Esophagus muscularis mucosa (tissue), 4 donors: ENCODE measurements around the gene LYPD6B. TPM values are rescaled to one million over a fixed set of nuclear protein-coding genes. Genes with fewer than 3 reads are reported as not detected.

ENCODE experiments used
- DNase-seq: peaks from one replicate; pipeline ENCODE4 v3.0.0-alpha.2; 2017; ENCODE audit errors: extremely low spot score
- H3K27ac ChIP-seq, 4 donors: fragments of 200-600 bp; sonication (generic); replicated peaks in 1 of 4; 1 replicate in 3 of 4; 2 replicates in 1 of 4; pipeline ENCODE4 v1.5.1; 2016 to 2019; ENCODE audit warnings: mild to moderate bottlenecking in 1 of 4
- H3K27me3 ChIP-seq, 4 donors: fragments of 200-600 bp; sonication (generic); one replicate each; pipeline versions ENCODE4 v1.5.1 to v1.6.0; 2016 to 2019
- H3K36me3 ChIP-seq, 4 donors: fragments of 200-600 bp; sonication (generic); one replicate each; pipeline ENCODE4 v1.5.1; 2016 to 2019
- H3K4me1 ChIP-seq, 4 donors: fragments of 200-600 bp; sonication (generic); one replicate each; pipeline ENCODE4 v1.5.1; 2016 to 2019
- H3K4me3 ChIP-seq, 4 donors: fragments of 200-600 bp; sonication (generic); 1 replicate in 2 of 4; 2 replicates in 2 of 4; pipeline ENCODE4 v1.5.1; 2016 to 2019; ENCODE audit warnings: mild to moderate bottlenecking in 4 of 4, moderate library complexity in 1 of 4
- H3K9me3 ChIP-seq, 4 donors: fragments of 200-600 bp; sonication (generic); 1 replicate in 3 of 4; 2 replicates in 1 of 4; pipeline ENCODE4 v1.5.1; 2016 to 2019
- CTCF ChIP-seq, 3 experiments: fragments of 200-600 bp in 2 of 3; fragments of 450-650 bp in 1 of 3; sonication (generic) in 2 of 3; IDR thresholded peaks; one replicate each; pipeline ENCODE4 v1.5.1; 2017 to 2019; ENCODE audit warnings: antibody characterized with exemption in 3 of 3, mild to moderate bottlenecking in 2 of 3, moderate library complexity in 1 of 3
- EP300 ChIP-seq: sonication (generic); formaldehyde crosslinking; IDR thresholded peaks from one replicate; pipeline ENCODE4 v1.6.1; 2017; ENCODE audit warnings: antibody characterized with exemption
- POLR2A ChIP-seq: fragments of 450-650 bp; IDR thresholded peaks from one replicate; pipeline ENCODE4 v1.6.1; 2017; ENCODE audit warnings: antibody characterized with exemption, moderate library complexity, mild to moderate bottlenecking, low read depth
- POLR2AphosphoS5 ChIP-seq, 2 donors: sonication (generic); formaldehyde crosslinking; IDR thresholded peaks; one replicate each; pipeline ENCODE4 v1.6.1; 2017; ENCODE audit warnings: antibody characterized with exemption in 2 of 2
- WGBS: methylation state at CpG from one replicate; pipeline ENCODE4 v1.1.5; 2018; 5-methylcytosine and 5-hydroxymethylcytosine counted together
- intact Hi-C: fragments of 100-400 bp; cut with DNase I; formaldehyde crosslinking; loops from one replicate; pipeline ENCODE4 v1.15.1; 2023
- total RNA-seq, 4 donors: library from RNA; depleted of rRNA; stranded (reverse); fragments of >200 nt; gene quantifications; one replicate each; pipeline versions ENCODE4 v1.1.0 to v1.2.1, GENCODE V29; 2016

The LYPD6B gene
- total RNA-seq, 4 donors from 2014 or later = not detected

DNA sequence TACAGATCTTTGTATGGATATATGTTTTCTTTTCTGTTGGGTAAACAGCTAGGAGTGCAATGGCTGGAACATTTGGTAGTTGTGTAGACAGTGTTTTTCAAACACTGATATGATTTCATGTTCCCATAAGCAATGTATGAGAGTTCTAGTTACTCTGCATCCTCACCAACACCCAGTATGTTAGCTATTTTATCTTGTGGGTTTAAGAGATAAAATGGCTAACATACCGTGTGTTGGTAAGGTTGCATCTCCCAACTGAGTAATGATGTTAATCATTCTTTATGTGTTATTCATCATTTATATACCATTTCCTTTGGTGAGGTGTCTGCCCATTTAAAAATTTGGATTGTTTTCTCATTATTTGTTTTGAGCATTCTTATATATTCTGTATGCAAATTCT, 65.7 kb downstream of the LYPD6B start:
- intact Hi-C loops = no loop called here
- DNase-seq = no peak
- no peaks in the 10 kb centered on the region for H3K4me1 ChIP-seq
- no peaks in the 10 kb centered on the region for H3K27me3 ChIP-seq
- TF ChIP-seq POLR2A (no peak), EP300 (no peak), POLR2AphosphoS5 (IDR thresholded peaks at IDR 0.05) (no peak), CTCF (IDR thresholded peaks at IDR 0.05) (no peak)
- 95% methylated on average over 1 of the region's 1 CpG for WGBS
- no peak overlapping the region for H3K4me3 ChIP-seq
- H3K27ac ChIP-seq = no peak overlapping the region
- H3K9me3 ChIP-seq = no peaks in the 10 kb centered on the region
- no peaks in the 10 kb centered on the region for H3K36me3 ChIP-seq

- no peak for TF ChIP-seq POLR2AphosphoS5 (IDR thresholded peaks at IDR 0.05)
- no peak for TF ChIP-seq EP300
- no peak for TF ChIP-seq POLR2A
- TF ChIP-seq CTCF (IDR thresholded peaks at IDR 0.05) = no peak
- Histone ChIP-seq H3K4me3 (no peak overlapping the region), H3K4me1 (no peaks in the 10 kb centered on the region), H3K27ac (no peak overlapping the region), H3K36me3 (no peaks in the 10 kb centered on the region), H3K9me3 (no peaks in the 10 kb centered on the region), H3K27me3 (no peaks in the 10 kb centered on the region)
- DNase-seq = no peak
- intact Hi-C loops = no loop called here
- WGBS = 74% methylated on average over 1 of the region's 1 CpG
Measured at GRCh38 chr2:149112068-149112467, 73.6 kb downstream of the LYPD6B start.

GRCh38 chr2:149112713-149113112, 74.2 kb downstream of the LYPD6B start:
- H3K27ac ChIP-seq = no peak overlapping the region
- H3K27me3 ChIP-seq = no peaks in the 10 kb centered on the region
- 76% methylated on average over 2 of the region's 2 CpGs for WGBS
- H3K9me3 ChIP-seq = no peaks in the 10 kb centered on the region
- H3K4me1 ChIP-seq = no peaks in the 10 kb centered on the region
- intact Hi-C loops = no loop called here
- no peak overlapping the region for H3K4me3 ChIP-seq
- TF ChIP-seq POLR2AphosphoS5 (IDR thresholded peaks at IDR 0.05) = no peak
- no peak for TF ChIP-seq EP300
- no peak for TF ChIP-seq POLR2A
- no peak for TF ChIP-seq CTCF (IDR thresholded peaks at IDR 0.05)
- DNase-seq = no peak
- no peaks in the 10 kb centered on the region for H3K36me3 ChIP-seq

- H3K27me3 ChIP-seq = no peaks in the 10 kb centered on the region
- intact Hi-C loops = no loop called here
- WGBS = 89% methylated on average over 5 of the region's 5 CpGs
Measured at GRCh38 chr2:149115781-149116180, 77.3 kb downstream of the LYPD6B start.

More at GRCh38 chr2:149115781-149116180, 77.3 kb downstream of the LYPD6B start:
- no peak for DNase-seq
- H3K36me3 ChIP-seq = no peaks in the 10 kb centered on the region
- no peaks in the 10 kb centered on the region for H3K4me1 ChIP-seq
- TF ChIP-seq EP300 = no peak
- no peak for TF ChIP-seq CTCF (IDR thresholded peaks at IDR 0.05)
- TF ChIP-seq POLR2AphosphoS5 (IDR thresholded peaks at IDR 0.05) = no peak
- TF ChIP-seq POLR2A = no peak
- H3K9me3 ChIP-seq = no peaks in the 10 kb centered on the region
- no peak overlapping the region for H3K4me3 ChIP-seq
- H3K27ac ChIP-seq = no peak overlapping the region
